OCI-LY7 (cell line): ENCODE data around the gene STKLD1. TPM values are rescaled to one million over a fixed set of nuclear protein-coding genes. Genes with fewer than 3 reads are reported as not detected.
"Not testable (repeated sequence)": the region's sequence is repeated elsewhere in the genome, so short reads cannot be mapped to it uniquely, and the experiment has no call there.

ENCODE experiments used
- BruUV-seq: library from RNA; stranded (reverse); fragments of 400-500 nt; replicated peaks from 2 replicates; lab custom pipeline; 2021; lab: Mats Ljungman, UMichigan
- CTCF ChIA-PET: fragments of 300-600 bp; sonication (Branson Sonifier 250); formaldehyde crosslinking; loops from one replicate; lab custom pipeline; 2022; ENCODE audit warnings: antibody characterized with exemption; ENCODE audit not compliant: unreplicated experiment; lab: Charles Lee
- POLR2A ChIA-PET: fragments of 300-600 bp; sonication (Branson Sonifier 250); formaldehyde crosslinking; loops from one replicate; lab custom pipeline; 2022; ENCODE audit warnings: antibody characterized with exemption; lab: Charles Lee
- DNase-seq: peaks from one replicate; pipeline ENCODE4 v3.0.0-alpha.2; 2015; ENCODE audit warnings: low spot score
- H2AFZ ChIP-seq: fragments of 200-600 bp; sonication (generic), shearing (Covaris generic); 2 replicates; pipeline ENCODE4 v1.6.1; 2014; ENCODE audit warnings: mild to moderate bottlenecking, antibody characterized with exemption, low read length, moderate library complexity
- H3K27ac ChIP-seq: fragments of 200-600 bp; sonication (generic); 2 replicates; pipeline ENCODE4 v1.5.1; 2014; ENCODE audit warnings: mixed run types, low read depth, mild to moderate bottlenecking, moderate library complexity, low read length, inconsistent platforms; ENCODE audit not compliant: poor library complexity, severe bottlenecking
- H3K36me3 ChIP-seq: fragments of 200-600 bp; sonication (generic); 2 replicates; pipeline ENCODE4 v1.6.1; 2014; ENCODE audit warnings: mild to moderate bottlenecking, antibody characterized with exemption, low read length, moderate library complexity, mixed read lengths; ENCODE audit not compliant: insufficient read depth
- H3K4me1 ChIP-seq: fragments of 200-600 bp; sonication (generic); 2 replicates; pipeline ENCODE4 v1.5.1; 2014; ENCODE audit warnings: mild to moderate bottlenecking, low read length; ENCODE audit not compliant: insufficient read depth, poor library complexity, severe bottlenecking
- H3K4me2 ChIP-seq: fragments of 200-600 bp; sonication (generic); 2 replicates; pipeline ENCODE4 v1.6.1; 2014; ENCODE audit warnings: mild to moderate bottlenecking, low read length
- H3K4me3 ChIP-seq: fragments of 200-600 bp; sonication (generic); 2 replicates; pipeline ENCODE4 v1.5.1; 2014; ENCODE audit warnings: mild to moderate bottlenecking, low read depth, low read length; ENCODE audit not compliant: poor library complexity, severe bottlenecking
- H3K79me2 ChIP-seq: fragments of 200-600 bp; sonication (generic); 2 replicates; pipeline ENCODE4 v1.6.1; 2016; ENCODE audit warnings: low read depth, mild to moderate bottlenecking, low read length, moderate library complexity, mixed read lengths; ENCODE audit not compliant: insufficient read depth
- H3K9me2 ChIP-seq: fragments of 200-600 bp; sonication (generic); 2 replicates; pipeline ENCODE4 v1.6.1; 2016; ENCODE audit warnings: mild to moderate bottlenecking, low read length, mixed read lengths; ENCODE audit not compliant: insufficient read depth
- H3K9me3 ChIP-seq: fragments of 200-600 bp; sonication (generic); 2 replicates; pipeline ENCODE4 v1.6.1; 2014; ENCODE audit warnings: mild to moderate bottlenecking, mixed run types, low read length, mixed read lengths
- H4K20me1 ChIP-seq: fragments of 200-600 bp; sonication (generic); 2 replicates; pipeline ENCODE4 v1.6.1; 2014; ENCODE audit warnings: mild to moderate bottlenecking, antibody characterized with exemption, low read length, moderate library complexity, mixed read lengths; ENCODE audit not compliant: insufficient read depth
- CTCF ChIP-seq: fragments of 200-600 bp; sonication (generic); conservative IDR thresholded peaks from 2 replicates; pipeline ENCODE4 v1.5.1; 2014; ENCODE audit warnings: mild to moderate bottlenecking, antibody characterized with exemption, low read length, moderate library complexity, mixed read lengths
- EZH2phosphoT487 ChIP-seq: fragments of 200-600 bp; sonication (generic); IDR thresholded peaks from 2 replicates; pipeline ENCODE4 v1.6.1; 2018; ENCODE audit warnings: low read depth, borderline replicate concordance, mild to moderate bottlenecking, mixed run types, antibody characterized with exemption, low read length, moderate library complexity, mixed read lengths
- intact Hi-C: fragments of 100-400 bp; cut with micrococcal nuclease; formaldehyde crosslinking; loops from one replicate; pipeline ENCODE4 v1.10.0; 2022; ENCODE audit not compliant: unreplicated experiment
- total RNA-seq, 2 experiments: library from RNA; depleted of rRNA in 1 of 2; stranded (reverse); fragments of >200 nt in 1 of 2; shearing (Covaris generic) in 1 of 2; gene quantifications; 2 replicates each; pipeline ENCODE4 v1.2.3, GENCODE V29; 2014 to 2022

Gene STKLD1
- total RNA-seq, 2 experiments from 2014 or later, result 1.4 to 1.7 TPM

DNA sequence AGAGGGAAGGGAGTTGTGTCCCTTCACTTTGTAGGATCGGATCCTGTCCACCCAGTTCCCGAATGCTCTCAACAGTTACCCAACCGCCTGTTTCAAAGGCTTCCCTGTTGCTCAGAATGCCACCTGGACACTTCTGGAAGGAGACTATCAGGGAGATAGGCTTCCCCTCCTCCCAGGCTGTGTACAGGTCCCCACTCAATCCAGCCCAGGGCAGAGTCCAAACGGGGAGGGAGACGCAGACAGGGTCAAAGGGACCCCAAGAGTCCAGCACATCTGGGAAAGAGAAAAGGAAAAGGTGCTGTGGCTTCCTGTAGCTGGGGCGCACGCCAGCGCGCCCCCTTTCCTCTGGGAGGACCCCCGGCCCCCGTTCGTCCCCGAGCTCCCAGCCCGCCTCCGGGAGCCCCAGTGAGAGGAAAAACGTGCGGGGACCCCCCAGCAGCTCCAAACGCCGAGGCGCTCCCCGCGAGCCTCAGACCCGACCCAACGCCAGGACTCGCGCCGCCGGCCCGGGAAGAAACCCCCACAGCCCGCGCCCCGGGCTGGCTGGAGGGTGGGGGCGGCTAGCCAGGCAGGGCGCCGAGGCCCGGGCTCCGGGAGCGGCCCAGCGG lies 946 bp upstream of the STKLD1 start:
- Histone ChIP-seq H3K4me2 (peak overlapping the region; percentile 94), H4K20me1 (peaks cover 21% of the 10 kb centered on the region), H3K4me1 (peaks cover 34% of the 10 kb centered on the region), H3K79me2 (peaks cover 56% of the 10 kb centered on the region), H3K36me3 (peaks cover 35% of the 10 kb centered on the region), H2AFZ (no peak overlapping the region), H3K4me3 (peak overlapping the region; percentile 91), H3K9me2 (no peaks in the 10 kb centered on the region), H3K9me3 (no peaks in the 10 kb centered on the region), H3K27ac (peak overlapping the region; percentile 67)
- POLR2A ChIA-PET, result interaction anchor here (1.4 kb wide), 1 partner anchor 22 kb away, joined by 4 read pairs; no protein-coding TSS in a partner anchor
- BruUV-seq, result no TSS peak
- intact Hi-C loops, result loop anchor here (2.0 kb wide), 1 partner anchor 38 kb away; the partner anchor contains the start of gene SURF6
- TF ChIP-seq CTCF, result peak; percentile 72
- no peak for TF ChIP-seq EZH2phosphoT487
- CTCF ChIA-PET, result interaction anchor here (1.0 kb wide), 1 partner anchor 18 kb away, joined by 3 read pairs; no protein-coding TSS in a partner anchor
- DNase-seq, result peak; percentile 65

DNA sequence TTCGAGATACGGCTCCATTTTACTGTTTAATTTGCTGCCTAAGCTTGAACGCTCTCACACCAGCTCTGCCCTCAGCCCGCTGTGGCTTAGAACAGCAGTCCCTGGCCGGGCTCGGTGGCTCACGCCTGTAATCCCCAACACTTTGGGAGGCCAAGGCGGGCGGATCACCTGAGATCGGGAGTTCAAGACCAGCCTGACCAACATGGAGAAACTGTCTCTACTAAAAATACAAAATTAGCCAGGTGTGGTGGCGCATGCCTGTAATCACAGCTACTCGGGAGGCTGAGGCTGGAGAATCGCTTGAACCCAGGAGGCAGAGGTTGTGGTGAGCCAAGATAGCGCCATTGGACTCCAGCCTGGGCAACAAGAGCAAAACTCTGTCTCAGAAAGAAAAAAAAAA lies 1.1 kb downstream of the STKLD1 start:
- intact Hi-C loops, DNase-seq, CTCF ChIA-PET, H3K9me2 ChIP-seq, H3K4me2 ChIP-seq, H3K9me3 ChIP-seq, H4K20me1 ChIP-seq, BruUV-seq, H2AFZ ChIP-seq, H3K27ac ChIP-seq, H3K4me3 ChIP-seq: not testable (repeated sequence)
- POLR2A ChIA-PET, result interaction anchor here (1.0 kb wide), 1 partner anchor 101 kb away, joined by 3 read pairs; the partner anchor contains the start of gene SLC2A6
- Histone ChIP-seq H3K4me1 (peaks cover 14% of the 10 kb centered on the region), H3K79me2 (peaks cover 35% of the 10 kb centered on the region), H3K36me3 (peaks cover 14% of the 10 kb centered on the region)

DNA sequence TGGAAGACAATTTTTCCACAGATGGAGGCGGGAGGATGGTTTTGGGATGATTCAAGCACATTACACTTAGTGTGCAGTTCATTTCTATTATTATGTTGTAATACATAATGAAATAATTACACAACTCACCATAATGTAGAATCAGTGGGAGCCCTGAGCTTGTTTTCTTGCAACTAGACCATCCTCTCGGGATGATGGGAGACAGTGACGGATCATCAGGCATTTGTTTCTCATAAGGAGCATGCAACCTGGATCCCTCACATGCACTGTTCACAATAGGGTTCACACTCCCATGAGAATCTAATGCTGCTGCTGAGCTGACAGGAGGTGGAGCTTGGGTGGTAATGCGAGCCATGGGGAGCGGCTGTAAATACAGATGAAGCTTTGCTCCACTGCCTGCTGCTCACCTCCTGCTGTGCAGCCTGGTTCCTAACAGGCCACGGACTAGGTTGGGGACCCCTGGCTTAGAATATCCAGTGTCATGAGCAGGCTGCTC lies 1.6 kb downstream of the STKLD1 start:
- H3K4me1 ChIP-seq, result peaks cover 10% of the 10 kb centered on the region
- intact Hi-C loops, result no loop called here
- H4K20me1 ChIP-seq, result peaks cover 7% of the 10 kb centered on the region
- TF ChIP-seq EZH2phosphoT487 (no peak), CTCF (no peak)
- no peaks in the 10 kb centered on the region for H3K9me2 ChIP-seq
- POLR2A ChIA-PET, result interaction anchor here (1.0 to 1.3 kb wide), 2 partner anchors 13 to 101 kb away, joined by 3 read pairs; partner anchors contain the start of gene SLC2A6
- H3K9me3 ChIP-seq, result 0 out of 2 replicates have a peak, but pooled peaks cover 2% of the 10 kb centered on the region
- peaks cover 31% of the 10 kb centered on the region for H3K79me2 ChIP-seq
- CTCF ChIA-PET, result no interaction called here
- no TSS peak for BruUV-seq
- H3K4me2 ChIP-seq, result no peak overlapping the region
- no peak overlapping the region for H3K4me3 ChIP-seq
- peaks cover 9% of the 10 kb centered on the region for H3K36me3 ChIP-seq
- no peak for DNase-seq
- no peak overlapping the region for H3K27ac ChIP-seq
- H2AFZ ChIP-seq, result no peak overlapping the region
